Skeletal muscle cell (primary cell): ENCODE measurements around the gene NFATC4.

Source experiments
- DNase-seq: peaks from one replicate; pipeline ENCODE4 v3.0.0-alpha.2; 2010; ENCODE audit warnings: low read depth
- H3K4me3 ChIP-seq: 2 replicates; pipeline ENCODE4 v1.5.1; 2011; ENCODE audit warnings: low read depth, mild to moderate bottlenecking, control low read depth, low read length, moderate library complexity

The NFATC4 gene

DNA sequence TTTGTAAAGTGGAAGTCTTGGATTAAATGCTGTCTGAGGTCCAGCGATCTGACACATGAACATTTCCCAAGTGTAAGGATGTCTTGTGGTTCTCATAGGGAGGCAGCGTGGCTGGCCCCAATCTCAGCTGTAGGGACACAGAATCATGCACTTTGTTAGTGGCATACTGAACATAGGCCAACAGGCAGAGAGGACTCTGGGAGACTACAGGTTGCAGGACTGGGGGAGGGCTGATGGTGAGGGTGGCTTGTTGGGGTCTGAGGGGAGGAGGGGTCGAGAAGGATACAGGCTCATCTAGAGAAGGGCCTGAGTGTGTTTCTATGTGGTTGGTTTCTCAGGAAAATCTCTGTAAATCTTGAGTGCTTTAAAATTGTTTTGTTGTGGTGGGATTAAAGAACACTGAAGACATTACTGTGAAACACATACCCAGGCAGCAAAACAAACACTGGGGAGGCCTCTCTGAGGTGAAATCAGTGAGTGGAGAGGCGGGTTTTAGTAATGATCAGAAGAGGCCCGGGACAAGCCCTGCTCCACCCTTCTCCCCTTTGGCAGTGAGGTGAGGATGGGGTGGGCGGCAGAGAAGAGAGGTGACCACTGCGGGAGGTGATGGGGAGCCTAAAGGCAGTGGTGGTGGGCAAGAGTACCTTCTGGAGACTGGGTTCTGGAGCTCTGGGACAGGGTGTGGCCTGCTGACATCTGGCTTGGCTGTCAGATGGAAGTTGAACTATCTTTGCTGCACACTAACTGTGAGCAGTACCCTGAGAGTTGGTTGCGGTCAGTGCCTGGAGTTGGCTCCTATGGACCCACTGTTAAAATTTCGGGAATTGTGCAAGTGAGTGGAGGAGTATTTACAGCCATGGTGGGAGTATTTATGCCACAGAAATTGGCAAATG, 34.1 kb downstream of the NFATC4 start:
- no peak for DNase-seq
- no peak overlapping the region for H3K4me3 ChIP-seq

GRCh38 chr14:24403294-24403998, 35.5 kb downstream of the NFATC4 start:
- DNase-seq = no peak
- no peak overlapping the region for H3K4me3 ChIP-seq

DNA sequence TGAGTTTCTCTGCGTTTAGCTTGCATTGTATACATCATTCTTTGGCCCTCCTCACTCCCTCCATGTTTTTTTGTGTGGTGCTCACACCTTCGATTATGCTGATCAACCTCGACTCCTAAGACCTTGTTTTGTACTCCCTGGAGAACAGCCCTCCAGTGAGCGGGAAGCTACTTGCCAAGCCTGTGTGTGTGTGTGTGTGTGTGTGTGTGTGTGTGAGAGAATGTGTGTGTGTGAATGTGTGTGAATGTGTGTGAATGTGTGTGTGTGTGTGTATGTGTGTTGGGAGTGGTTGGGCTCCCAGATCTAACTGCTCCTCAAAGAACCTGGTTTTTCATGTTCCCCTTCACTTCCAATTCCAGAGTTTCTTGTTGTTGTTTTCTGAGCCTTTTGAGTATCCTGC, 36.8 kb downstream of the NFATC4 start:
- no peak for DNase-seq
- no peak overlapping the region for H3K4me3 ChIP-seq

DNA sequence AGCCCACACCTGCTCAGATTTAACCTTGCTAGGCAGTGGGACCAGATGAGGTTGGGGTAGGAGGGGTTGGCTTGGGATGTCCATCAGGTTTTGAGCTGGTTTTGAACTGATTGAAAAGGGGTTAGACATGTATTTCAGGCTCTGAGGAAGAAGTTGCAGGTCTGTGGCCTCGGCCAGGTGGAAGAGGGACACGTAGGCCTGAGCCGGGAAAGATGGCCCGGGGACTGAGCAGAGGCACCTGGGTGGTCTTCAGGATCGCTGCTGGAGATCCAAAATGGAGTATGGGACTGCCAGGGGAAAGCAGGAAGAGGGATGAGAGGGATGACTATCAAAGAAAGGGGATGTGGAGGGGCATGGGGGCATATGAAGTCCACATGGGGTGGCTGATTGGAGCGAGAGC, 38.4 kb downstream of the NFATC4 start:
- DNase-seq = no peak
- H3K4me3 ChIP-seq = no peak overlapping the region

GRCh38 chr14:24407608-24408325, 39.8 kb downstream of the NFATC4 start:
- DNase-seq = no peak

GRCh38 chr14:24408764-24409163, 40.8 kb downstream of the NFATC4 start:
- no peak for DNase-seq
- H3K4me3 ChIP-seq = no peak overlapping the region

More at GRCh38 chr14:24407608-24408325, 39.8 kb downstream of the NFATC4 start:
- H3K4me3 ChIP-seq = no peak overlapping the region

GRCh38 chr14:24409192-24409591, 41.2 kb downstream of the NFATC4 start:
- DNase-seq = no peak
- no peak overlapping the region for H3K4me3 ChIP-seq

GRCh38 chr14:24409956-24410355, 42.0 kb downstream of the NFATC4 start:
- DNase-seq = no peak
- no peak overlapping the region for H3K4me3 ChIP-seq

DNA sequence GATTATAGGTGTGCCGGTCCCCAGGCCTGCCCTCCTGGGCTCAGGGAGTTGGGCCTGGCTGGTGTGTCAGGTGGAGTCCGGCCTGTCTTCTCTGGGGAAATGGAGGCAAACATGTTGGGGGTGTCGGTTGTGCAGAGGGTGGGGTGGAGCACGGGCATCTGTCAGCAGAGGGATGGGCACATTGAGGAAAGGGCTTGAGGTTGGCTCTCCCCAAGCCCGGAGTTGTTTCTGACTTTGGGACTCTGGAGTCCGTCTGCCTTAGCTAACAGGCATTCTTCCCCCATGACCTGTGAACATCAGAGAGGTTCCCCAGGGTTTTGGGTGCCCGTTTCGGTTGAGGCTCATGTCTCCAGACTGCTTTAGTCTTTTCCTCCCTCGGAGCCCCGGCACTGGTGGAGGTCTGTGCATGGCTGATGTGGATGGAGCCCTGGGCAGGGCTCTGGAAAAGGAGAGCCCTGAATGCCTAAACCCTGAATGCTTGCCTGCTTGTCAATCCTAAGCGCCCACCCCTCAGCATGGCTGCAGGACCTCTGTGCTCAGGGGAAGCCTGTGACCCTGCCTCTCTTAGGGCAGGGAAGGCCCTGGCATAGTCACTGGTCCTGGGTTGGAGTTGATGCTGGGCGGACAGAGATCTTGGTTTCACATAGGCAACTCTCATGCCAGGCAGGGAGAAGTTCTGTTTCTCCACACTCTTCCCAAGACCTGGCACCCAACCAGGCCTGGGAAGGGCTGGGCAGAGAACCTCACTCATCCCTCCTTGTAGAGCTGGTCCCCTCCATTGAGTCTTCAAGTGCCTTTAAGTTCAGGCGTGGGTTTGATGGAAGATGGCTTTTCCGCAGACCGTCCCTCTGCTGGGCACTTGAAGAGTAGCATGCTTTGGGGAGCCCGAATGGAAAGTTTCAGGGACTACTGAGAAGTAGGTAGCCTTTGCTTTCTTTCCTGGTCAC, 43.7 kb downstream of the NFATC4 start:
- DNase-seq = no peak
- H3K4me3 ChIP-seq = no peak overlapping the region

GRCh38 chr14:24414077-24414476, 46.1 kb downstream of the NFATC4 start:
- no peak overlapping the region for H3K4me3 ChIP-seq
- no peak for DNase-seq

DNA sequence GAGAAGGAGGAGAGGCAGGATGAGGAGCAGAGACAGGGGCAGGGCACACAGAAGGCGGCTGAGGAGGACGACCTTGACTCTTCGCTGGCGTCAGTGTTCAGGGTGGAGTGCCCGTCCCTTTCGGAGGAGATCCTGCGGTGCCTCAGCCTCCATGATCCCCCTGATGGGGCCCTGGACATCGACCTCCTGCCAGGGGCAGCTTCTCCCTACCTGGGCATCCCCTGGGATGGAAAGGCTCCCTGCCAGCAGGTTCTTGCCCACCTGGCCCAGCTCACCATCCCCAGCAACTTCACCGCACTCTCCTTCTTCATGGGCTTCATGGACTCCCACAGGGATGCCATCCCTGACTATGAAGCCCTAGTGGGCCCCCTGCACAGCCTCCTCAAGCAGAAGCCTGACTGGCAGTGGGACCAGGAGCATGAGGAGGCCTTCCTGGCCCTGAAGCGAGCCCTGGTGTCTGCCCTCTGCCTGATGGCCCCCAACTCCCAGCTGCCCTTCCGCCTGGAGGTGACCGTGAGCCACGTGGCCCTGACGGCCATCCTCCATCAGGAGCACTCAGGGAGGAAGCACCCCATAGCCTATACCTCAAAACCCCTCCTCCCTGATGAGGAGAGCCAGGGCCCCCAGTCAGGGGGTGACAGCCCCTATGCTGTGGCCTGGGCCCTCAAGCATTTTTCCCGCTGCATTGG, 46.9 kb downstream of the NFATC4 start:
- no peak for DNase-seq
- no peak overlapping the region for H3K4me3 ChIP-seq

GRCh38 chr14:24415421-24416253, 47.7 kb downstream of the NFATC4 start:
- no peak for DNase-seq
- no peak overlapping the region for H3K4me3 ChIP-seq

DNA sequence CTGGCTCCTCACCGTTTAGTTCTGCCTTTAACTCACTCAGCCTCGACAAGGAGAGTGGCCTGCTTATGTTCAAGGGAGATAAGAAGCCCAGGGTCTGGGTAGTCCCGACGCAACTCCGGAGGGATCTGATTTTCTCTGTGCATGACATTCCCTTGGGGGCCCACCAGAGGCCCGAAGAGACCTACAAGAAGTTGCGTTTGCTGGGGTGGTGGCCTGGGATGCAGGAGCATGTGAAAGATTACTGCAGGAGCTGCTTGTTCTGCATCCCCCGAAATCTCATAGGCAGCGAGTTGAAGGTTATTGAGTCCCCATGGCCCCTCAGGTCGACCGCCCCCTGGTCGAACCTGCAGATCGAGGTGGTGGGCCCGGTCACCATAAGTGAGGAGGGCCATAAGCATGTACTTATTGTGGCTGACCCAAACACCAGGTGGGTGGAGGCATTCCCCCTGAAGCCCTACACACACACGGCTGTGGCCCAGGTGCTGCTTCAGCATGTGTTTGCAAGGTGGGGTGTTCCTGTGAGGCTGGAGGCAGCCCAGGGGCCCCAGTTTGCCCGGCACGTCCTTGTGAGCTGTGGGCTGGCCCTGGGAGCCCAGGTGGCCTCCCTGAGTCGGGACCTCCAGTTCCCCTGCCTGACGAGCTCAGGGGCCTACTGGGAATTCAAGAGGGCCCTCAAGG, 48.4 kb downstream of the NFATC4 start:
- no peak overlapping the region for H3K4me3 ChIP-seq
- DNase-seq = no peak

DNA sequence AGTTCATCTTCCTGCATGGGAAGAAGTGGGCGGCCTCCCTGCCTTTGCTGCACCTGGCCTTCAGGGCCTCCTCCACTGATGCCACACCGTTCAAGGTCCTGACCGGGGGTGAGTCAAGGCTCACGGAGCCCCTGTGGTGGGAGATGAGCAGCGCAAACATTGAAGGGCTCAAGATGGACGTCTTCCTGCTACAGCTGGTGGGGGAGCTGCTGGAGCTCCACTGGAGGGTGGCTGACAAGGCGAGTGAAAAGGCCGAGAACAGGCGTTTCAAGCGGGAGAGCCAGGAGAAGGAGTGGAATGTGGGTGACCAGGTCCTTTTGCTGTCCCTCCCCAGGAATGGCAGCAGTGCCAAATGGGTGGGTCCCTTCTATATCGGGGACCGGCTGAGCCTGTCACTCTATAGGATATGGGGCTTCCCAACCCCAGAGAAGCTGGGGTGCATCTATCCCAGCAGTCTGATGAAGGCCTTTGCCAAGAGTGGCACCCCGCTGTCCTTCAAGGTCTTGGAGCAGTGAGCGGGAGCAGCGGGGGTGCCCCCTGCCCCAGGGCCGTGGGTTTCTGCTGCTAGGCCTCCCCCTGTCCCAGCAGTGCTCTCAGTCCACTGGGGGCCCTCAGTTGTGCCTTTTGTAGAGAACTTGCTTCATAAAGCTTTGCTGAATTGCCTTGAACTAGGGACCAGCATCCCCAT, 49.1 kb downstream of the NFATC4 start:
- DNase-seq = no peak
- no peak overlapping the region for H3K4me3 ChIP-seq

- DNase-seq = no peak
- H3K4me3 ChIP-seq = no peak overlapping the region
Observed at GRCh38 chr14:24417832-24418491, 50.0 kb downstream of the NFATC4 start.

GRCh38 chr14:24418492-24418873, 50.5 kb downstream of the NFATC4 start:
- DNase-seq = no peak
- H3K4me3 ChIP-seq = no peak overlapping the region
